ENCODE results near the gene PGAP6.

- no peak for TF ChIP-seq CTCF (IDR thresholded peaks at IDR 0.05; ENCODE audit: low read length)
- no peak for TF ChIP-seq EZH2 (optimal IDR thresholded peaks at IDR 0.05; ENCODE audit: low read depth, low read length)
- TF ChIP-seq EZH2phosphoT487 (IDR thresholded peaks at IDR 0.05; ENCODE audit: low read length), result no peak
Measured at GRCh38 chr16:426906-427249, 45.1 kb upstream of the PGAP6 start.

Measured in MM.1S (cell line).